ENCODE measurements around the gene JAKMIP1.

The JAKMIP1 gene

DNA sequence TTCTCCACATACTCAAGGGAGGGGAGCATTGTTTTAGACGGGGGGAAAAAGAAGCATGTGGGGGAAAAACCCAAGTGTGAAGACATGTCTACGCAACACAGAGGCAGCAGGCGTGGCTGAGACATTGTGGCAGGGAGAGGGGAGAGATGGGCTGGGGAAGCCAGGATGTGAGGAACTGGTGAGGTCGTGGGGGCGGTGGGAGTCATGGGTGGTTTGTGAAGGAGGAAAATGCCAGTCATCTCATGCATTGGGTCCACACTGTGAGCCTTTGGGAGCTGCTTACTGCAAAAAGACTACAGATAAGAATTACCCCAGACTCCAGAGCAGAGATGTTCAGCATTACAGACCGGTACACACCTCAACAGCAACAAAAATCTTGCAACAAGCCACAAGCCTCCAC lies 2.1 kb downstream of the JAKMIP1 start:
- Histone ChIP-seq H3K9me2 (replicated peaks; ENCODE audit: low read depth, low read length) (no peaks in the 10 kb centered on the region), H3K79me2 (ENCODE audit: insufficient read depth, low read length) (no peaks in the 10 kb centered on the region), H3K27me3 (ENCODE audit: insufficient read depth, low read length, poor library complexity, severe bottlenecking) (no peaks in the 10 kb centered on the region), H3K4me2 (ENCODE audit: low read depth, low read length, poor library complexity, severe bottlenecking) (no peak overlapping the region), H3K36me3 (ENCODE audit: insufficient read depth, low read length) (no peaks in the 10 kb centered on the region), H3K9ac (ENCODE audit: low read depth, low read length, poor library complexity, severe bottlenecking) (no peak overlapping the region), H4K20me1 (ENCODE audit: insufficient read depth, low read length, poor library complexity, severe bottlenecking) (no peaks in the 10 kb centered on the region), H3K4me1 (ENCODE audit: insufficient read depth, low read length, poor library complexity, severe bottlenecking) (no peaks in the 10 kb centered on the region), H3K9me3 (ENCODE audit: insufficient read depth, low read depth, low read length) (no peaks in the 10 kb centered on the region), H2AFZ (ENCODE audit: low read length) (no peak overlapping the region), H3K4me3 (ENCODE audit: low read length, poor library complexity, severe bottlenecking) (no peak overlapping the region), H3F3A (ENCODE audit: low read depth) (no peaks in the 10 kb centered on the region)
- no peak for TF ChIP-seq EZH2phosphoT487 (IDR thresholded peaks at IDR 0.05; ENCODE audit: borderline replicate concordance)
- TF ChIP-seq, protein P1, sequence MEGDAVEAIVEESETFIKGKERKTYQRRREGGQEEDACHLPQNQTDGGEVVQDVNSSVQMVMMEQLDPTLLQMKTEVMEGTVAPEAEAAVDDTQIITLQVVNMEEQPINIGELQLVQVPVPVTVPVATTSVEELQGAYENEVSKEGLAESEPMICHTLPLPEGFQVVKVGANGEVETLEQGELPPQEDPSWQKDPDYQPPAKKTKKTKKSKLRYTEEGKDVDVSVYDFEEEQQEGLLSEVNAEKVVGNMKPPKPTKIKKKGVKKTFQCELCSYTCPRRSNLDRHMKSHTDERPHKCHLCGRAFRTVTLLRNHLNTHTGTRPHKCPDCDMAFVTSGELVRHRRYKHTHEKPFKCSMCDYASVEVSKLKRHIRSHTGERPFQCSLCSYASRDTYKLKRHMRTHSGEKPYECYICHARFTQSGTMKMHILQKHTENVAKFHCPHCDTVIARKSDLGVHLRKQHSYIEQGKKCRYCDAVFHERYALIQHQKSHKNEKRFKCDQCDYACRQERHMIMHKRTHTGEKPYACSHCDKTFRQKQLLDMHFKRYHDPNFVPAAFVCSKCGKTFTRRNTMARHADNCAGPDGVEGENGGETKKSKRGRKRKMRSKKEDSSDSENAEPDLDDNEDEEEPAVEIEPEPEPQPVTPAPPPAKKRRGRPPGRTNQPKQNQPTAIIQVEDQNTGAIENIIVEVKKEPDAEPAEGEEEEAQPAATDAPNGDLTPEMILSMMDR (conservative IDR thresholded peaks at IDR 0.05; ENCODE audit: low read length) = no peak

DNA sequence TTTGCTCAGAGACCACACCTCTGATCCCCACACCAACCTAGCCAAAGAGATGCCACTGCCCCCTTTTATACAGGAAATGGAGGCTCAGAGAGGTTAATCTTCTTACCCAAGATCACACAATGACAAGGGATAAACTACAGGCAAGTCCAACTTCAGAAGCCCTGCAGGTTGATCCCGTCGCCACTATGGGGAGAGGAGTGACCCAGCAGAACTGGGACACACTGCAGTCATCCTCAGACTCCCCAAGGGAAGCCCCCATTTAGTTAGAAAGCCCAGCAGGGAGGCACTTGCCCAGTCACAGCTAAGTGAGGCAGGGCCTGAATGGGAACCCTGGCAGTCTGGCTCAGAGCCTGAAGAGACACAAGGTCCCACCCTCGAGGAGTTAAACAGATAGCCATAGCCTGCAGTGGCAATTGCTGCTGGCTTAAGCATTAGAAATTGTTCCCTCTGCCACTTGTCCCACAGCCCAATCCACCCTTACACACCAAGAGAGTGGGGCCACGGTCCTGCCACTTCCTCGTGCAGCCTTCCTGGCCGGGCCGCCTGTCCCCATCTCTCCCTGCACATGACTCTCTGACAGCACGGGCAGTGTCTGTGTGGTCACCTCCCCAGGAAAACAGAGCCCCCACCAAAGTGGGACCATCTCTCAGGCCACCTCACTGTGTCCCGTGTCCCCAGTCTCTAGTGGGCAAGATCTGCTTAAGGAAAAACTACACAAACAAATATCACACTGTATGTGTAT lies 2.7 kb downstream of the JAKMIP1 start:
- Histone ChIP-seq H3K4me1 (ENCODE audit: insufficient read depth, low read length, poor library complexity, severe bottlenecking) (no peaks in the 10 kb centered on the region), H2AFZ (ENCODE audit: low read length) (no peak overlapping the region), H3K4me2 (ENCODE audit: low read depth, low read length, poor library complexity, severe bottlenecking) (no peak overlapping the region), H3K9ac (ENCODE audit: low read depth, low read length, poor library complexity, severe bottlenecking) (no peak overlapping the region), H4K20me1 (ENCODE audit: insufficient read depth, low read length, poor library complexity, severe bottlenecking) (no peaks in the 10 kb centered on the region), H3F3A (ENCODE audit: low read depth) (no peaks in the 10 kb centered on the region), H3K27me3 (ENCODE audit: insufficient read depth, low read length, poor library complexity, severe bottlenecking) (no peaks in the 10 kb centered on the region), H3K9me2 (replicated peaks; ENCODE audit: low read depth, low read length) (no peaks in the 10 kb centered on the region), H3K4me3 (ENCODE audit: low read length, poor library complexity, severe bottlenecking) (no peak overlapping the region), H3K36me3 (ENCODE audit: insufficient read depth, low read length) (no peaks in the 10 kb centered on the region), H3K79me2 (ENCODE audit: insufficient read depth, low read length) (no peaks in the 10 kb centered on the region), H3K9me3 (ENCODE audit: insufficient read depth, low read depth, low read length) (no peaks in the 10 kb centered on the region)
- TF ChIP-seq EZH2phosphoT487 (IDR thresholded peaks at IDR 0.05; ENCODE audit: borderline replicate concordance) = no peak
- TF ChIP-seq, protein P1 (conservative IDR thresholded peaks at IDR 0.05; ENCODE audit: low read length) = no peak

DNA sequence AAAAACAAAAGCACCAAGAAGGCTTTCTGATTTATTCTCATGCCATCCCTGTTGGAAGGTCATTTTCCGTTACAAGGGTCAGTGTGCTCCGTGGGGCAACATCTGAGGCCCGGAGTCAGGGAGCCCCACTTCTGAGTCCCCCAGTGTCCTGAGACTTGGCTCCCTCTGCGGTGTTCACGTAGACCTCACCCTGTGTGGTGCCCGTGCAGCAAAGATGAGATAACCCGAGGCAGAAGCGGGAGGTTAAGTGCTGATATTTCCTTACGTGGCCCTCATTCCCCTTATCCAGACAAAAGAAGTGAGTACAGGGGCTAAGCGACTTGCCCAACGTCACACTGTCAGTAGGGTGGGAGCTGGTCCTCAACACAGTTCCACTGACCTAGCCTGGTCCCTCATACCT lies 3.5 kb downstream of the JAKMIP1 start:
- Histone ChIP-seq H3K27me3 (ENCODE audit: insufficient read depth, low read length, poor library complexity, severe bottlenecking) (no peaks in the 10 kb centered on the region), H3K4me2 (ENCODE audit: low read depth, low read length, poor library complexity, severe bottlenecking) (no peak overlapping the region), H3K9me3 (ENCODE audit: insufficient read depth, low read depth, low read length) (no peaks in the 10 kb centered on the region), H3K36me3 (ENCODE audit: insufficient read depth, low read length) (no peaks in the 10 kb centered on the region), H3K4me1 (ENCODE audit: insufficient read depth, low read length, poor library complexity, severe bottlenecking) (no peaks in the 10 kb centered on the region), H3K9me2 (replicated peaks; ENCODE audit: low read depth, low read length) (no peaks in the 10 kb centered on the region), H2AFZ (ENCODE audit: low read length) (no peak overlapping the region), H3K9ac (ENCODE audit: low read depth, low read length, poor library complexity, severe bottlenecking) (no peak overlapping the region), H3F3A (ENCODE audit: low read depth) (no peaks in the 10 kb centered on the region), H3K79me2 (ENCODE audit: insufficient read depth, low read length) (no peaks in the 10 kb centered on the region), H3K4me3 (ENCODE audit: low read length, poor library complexity, severe bottlenecking) (no peak overlapping the region), H4K20me1 (ENCODE audit: insufficient read depth, low read length, poor library complexity, severe bottlenecking) (no peaks in the 10 kb centered on the region)
- TF ChIP-seq EZH2phosphoT487 (IDR thresholded peaks at IDR 0.05; ENCODE audit: borderline replicate concordance) = no peak
- TF ChIP-seq, protein P1 (conservative IDR thresholded peaks at IDR 0.05; ENCODE audit: low read length) = no peak

Data from Loucy (cell line).